K562 (cell line): Measurements from ENCODE around the gene ABI2. TPM values are rescaled to one million over a fixed set of nuclear protein-coding genes. Genes with fewer than 3 reads are reported as not detected.

Experiments
- ATAC-seq: fragments of 200-7000 bp; cut with Tn5 transposase; 3 replicates; pipeline ENCODE4 v1.9.1; 2020; ENCODE audit warnings: moderate library complexity
- BruUV-seq: library from RNA; stranded (reverse); fragments of 400-500 nt; replicated peaks from 2 replicates; lab custom pipeline; 2021; lab: Mats Ljungman, UMichigan
- CTCF ChIA-PET: fragments of 300-600 bp; formaldehyde crosslinking; extraction: SDS; loops from one replicate; lab custom pipeline; 2021; ENCODE audit warnings: low intra/inter-chr PET ratio; lab: Yijun Ruan, JAX
- POLR2A ChIA-PET: fragments of 300-600, 350-650 bp; sonication (Branson Sonifier 250); formaldehyde crosslinking; extraction: SDS; loops from one replicate; lab custom pipeline; 2021; ENCODE audit warnings: antibody characterized with exemption, inconsistent platforms; lab: Yijun Ruan, JAX
- DNase-seq, 4 experiments: peaks; one replicate each; pipeline versions ENCODE4 v3.0.0 to v3.0.0-alpha.2; 2011 to 2018; ENCODE audit warnings: low spot score in 3 of 4, mixed read lengths in 3 of 4; ENCODE audit errors: extremely low read depth in 1 of 4
- FAIRE-seq: peaks from 2 replicates; lab custom pipeline; 2011; peaks lifted over from hg19 to GRCh38; lab: Jason Lieb, UNC
- H2AFZ ChIP-seq: 2 replicates; pipeline ENCODE4 v1.6.0; 2011; ENCODE audit warnings: low read depth, low read length, control low read depth, inconsistent platforms
- H3K27ac ChIP-seq: fragments of 200-600 bp; 3 replicates; pipeline ENCODE4 v1.8.0; 2011; ENCODE audit warnings: low read depth, mild to moderate bottlenecking, control low read depth, inconsistent platforms, low read length, moderate library complexity, mixed read lengths; ENCODE audit errors: extremely low read depth
- H3K27me3 ChIP-seq, 2 experiments: fragments of 300-600 bp in 1 of 2; 2 replicates in 1 of 2; 3 replicates in 1 of 2; pipeline versions ENCODE4 v1.6.0 to v1.8.0; 2011; ENCODE audit warnings: inconsistent platforms in 2 of 2, low read length in 2 of 2, mild to moderate bottlenecking in 1 of 2, mixed read lengths in 1 of 2, moderate library complexity in 1 of 2; ENCODE audit not compliant: control insufficient read depth in 2 of 2, insufficient read depth in 2 of 2
- H3K36me3 ChIP-seq: fragments of 300-600 bp; 3 replicates; pipeline ENCODE4 v1.8.0; 2011; ENCODE audit warnings: mild to moderate bottlenecking, low read length, inconsistent platforms; ENCODE audit not compliant: control insufficient read depth, insufficient read depth
- H3K4me1 ChIP-seq, 2 experiments: fragments of 200-600 bp in 1 of 2; replicated peaks in 1 of 2; 2 replicates in 1 of 2; 3 replicates in 1 of 2; pipeline versions ENCODE4 v1.5.1 to v1.8.0; 2011; ENCODE audit warnings: inconsistent platforms in 2 of 2, low read length in 2 of 2, mild to moderate bottlenecking in 1 of 2, mixed read lengths in 1 of 2, moderate library complexity in 1 of 2; ENCODE audit not compliant: control insufficient read depth in 2 of 2, insufficient read depth in 2 of 2
- H3K4me2 ChIP-seq: 2 replicates; pipeline ENCODE4 v1.6.1; 2011; ENCODE audit warnings: low read length, control low read depth, inconsistent platforms, mixed read lengths; ENCODE audit not compliant: insufficient read depth
- H3K4me3 ChIP-seq: fragments of 200-600 bp; sonication (generic), shearing (Covaris generic); 2 replicates; pipeline ENCODE4 v1.5.1; 2016; ENCODE audit warnings: control low read depth, inconsistent platforms
- H3K79me2 ChIP-seq: fragments of 200-600 bp; 3 replicates; pipeline ENCODE4 v1.8.0; 2011; ENCODE audit warnings: low read length, inconsistent platforms; ENCODE audit not compliant: control insufficient read depth, insufficient read depth
- H3K9ac ChIP-seq, 2 experiments: 2 replicates each; pipeline versions ENCODE4 v1.6.0 to v1.6.1; 2011; ENCODE audit warnings: low read depth in 2 of 2, low read length in 2 of 2, control low read depth in 1 of 2, inconsistent platforms in 1 of 2, mild to moderate bottlenecking in 1 of 2, mixed read lengths in 1 of 2; ENCODE audit not compliant: insufficient read depth in 1 of 2
- H3K9me1 ChIP-seq: one replicate; pipeline ENCODE4 v1.6.0; 2011; ENCODE audit warnings: inconsistent platforms, mild to moderate bottlenecking, low read length, moderate library complexity; ENCODE audit not compliant: control insufficient read depth, insufficient read depth
- H3K9me3 ChIP-seq: replicated peaks from 2 replicates; pipeline ENCODE4 v1.5.1; 2011; ENCODE audit warnings: low read depth, low read length, inconsistent platforms; ENCODE audit not compliant: control insufficient read depth, insufficient read depth
- H4K20me1 ChIP-seq: replicated peaks from 2 replicates; pipeline ENCODE4 v1.6.1; 2011; ENCODE audit warnings: low read length, inconsistent platforms, mixed read lengths; ENCODE audit not compliant: control insufficient read depth, insufficient read depth
- BMI1 ChIP-seq: fragments of 150-350 bp; IDR thresholded peaks from 2 replicates; pipeline ENCODE4 v1.6.1; 2014; ENCODE audit warnings: low read length
- DIDO1 ChIP-seq: fragments of 450-650 bp; IDR thresholded peaks from 2 replicates; pipeline ENCODE4 v1.6.1; 2016; ENCODE audit warnings: low read depth, missing biosample characterization, missing genetic modification characterization
- FUS ChIP-seq: fragments of 200-400 bp; formaldehyde crosslinking; optimal IDR thresholded peaks from 2 replicates; pipeline ENCODE3; 2017; ENCODE audit warnings: low read depth, low read length
- LCOR ChIP-seq: sonication (generic); formaldehyde crosslinking; IDR thresholded peaks from 2 replicates; pipeline ENCODE4 v1.8.0; 2022; ENCODE audit warnings: mild to moderate bottlenecking, missing genetic modification reagents
- NFIX ChIP-seq: fragments of 250-450 bp; sonication (Bioruptor Pico); IDR thresholded peaks from 2 replicates; pipeline ENCODE4 v1.4.0; 2020; ENCODE audit warnings: low read depth, mild to moderate bottlenecking, moderate library complexity
- RFX5 ChIP-seq: IDR thresholded peaks from 2 replicates; pipeline ENCODE4 v1.6.1; 2011; ENCODE audit warnings: low read depth, mild to moderate bottlenecking, improper control_type of control experiment, low read length
- SRSF1 ChIP-seq: fragments of 200-400 bp; formaldehyde crosslinking; IDR thresholded peaks from 2 replicates; pipeline ENCODE4 v1.6.1; 2017; ENCODE audit warnings: mild to moderate bottlenecking, low read depth, low read length, moderate library complexity
- ZC3H4 ChIP-seq: sonication (generic); formaldehyde crosslinking; IDR thresholded peaks from 2 replicates; pipeline ENCODE4 v1.9.0; 2021; ENCODE audit warnings: missing genetic modification reagents, borderline replicate concordance
- ZFP1 ChIP-seq: fragments of 450-650 bp; formaldehyde crosslinking; IDR thresholded peaks from 2 replicates; pipeline ENCODE4 v1.4.0; 2020; ENCODE audit warnings: mild to moderate bottlenecking, mixed read lengths
- ZNF316 ChIP-seq: fragments of 450-650 bp; IDR thresholded peaks from 2 replicates; pipeline ENCODE4 v1.6.1; 2016
- WGBS: fragments of 100-300 bp; shearing (Covaris generic); methylation state at CpG from one replicate; pipeline ENCODE4 v1.1.6; 2016; ENCODE audit warnings: low coverage, mixed read lengths; ENCODE audit not compliant: insufficient coverage; ENCODE audit errors: missing lambda C conversion rate; 5-methylcytosine and 5-hydroxymethylcytosine counted together
- in situ Hi-C: fragments of 300-500 bp; cut with MboI; formaldehyde crosslinking; loops from 4 replicates; pipeline ENCODE4 v1.15.0; 2018; ENCODE audit warnings: inconsistent platforms, mixed read lengths
- intact Hi-C: fragments of 100-400 bp; cut with micrococcal nuclease; formaldehyde crosslinking; loops from 2 replicates; pipeline ENCODE4 v1.14.2; 2022
- polyA plus RNA-seq, 8 experiments: library from polyadenylated mRNA; depleted of rRNA in 4 of 8; stranded (reverse) in 5 of 8; unstranded in 3 of 8; fragments of >200 nt; fragmentation: Nextera tagmentation in 2 of 8; fragmentation: Illumina TruSeq in 1 of 8; extraction: Ambion mirVana in 2 of 8; extraction: Trizol in 1 of 8; gene quantifications; 2 replicates each; pipeline versions ENCODE4 v1.2.1 to v1.2.3, GENCODE V29; 2011 to 2014; ENCODE audit warnings: inconsistent platforms in 1 of 8, missing spikeins in 1 of 8
- total RNA-seq, 7 experiments: library from RNA; depleted of rRNA in 6 of 7; stranded (reverse); fragments of >200 nt in 6 of 7; fragmentation: Illumina TruSeq in 2 of 7; extraction: Trizol in 2 of 7; gene quantifications; 2 replicates each; pipeline versions ENCODE4 v1.2.1 to v1.2.3, GENCODE V29; 2011 to 2021; ENCODE audit warnings: low replicate concordance in 1 of 7
- TF ChIP-seq, protein P1 (sequence below): fragments of 150-350 bp; conservative IDR thresholded peaks from 2 replicates; pipeline ENCODE4 v1.6.1; 2014; ENCODE audit warnings: low read length

The ABI2 gene
- total and polyA plus RNA-seq, 9 of the 15 experiments (the other 6 are each of a cell fraction or from before 2014, with no cell fraction given): 5.3 to 24.3 (median 12.2) TPM

DNA sequence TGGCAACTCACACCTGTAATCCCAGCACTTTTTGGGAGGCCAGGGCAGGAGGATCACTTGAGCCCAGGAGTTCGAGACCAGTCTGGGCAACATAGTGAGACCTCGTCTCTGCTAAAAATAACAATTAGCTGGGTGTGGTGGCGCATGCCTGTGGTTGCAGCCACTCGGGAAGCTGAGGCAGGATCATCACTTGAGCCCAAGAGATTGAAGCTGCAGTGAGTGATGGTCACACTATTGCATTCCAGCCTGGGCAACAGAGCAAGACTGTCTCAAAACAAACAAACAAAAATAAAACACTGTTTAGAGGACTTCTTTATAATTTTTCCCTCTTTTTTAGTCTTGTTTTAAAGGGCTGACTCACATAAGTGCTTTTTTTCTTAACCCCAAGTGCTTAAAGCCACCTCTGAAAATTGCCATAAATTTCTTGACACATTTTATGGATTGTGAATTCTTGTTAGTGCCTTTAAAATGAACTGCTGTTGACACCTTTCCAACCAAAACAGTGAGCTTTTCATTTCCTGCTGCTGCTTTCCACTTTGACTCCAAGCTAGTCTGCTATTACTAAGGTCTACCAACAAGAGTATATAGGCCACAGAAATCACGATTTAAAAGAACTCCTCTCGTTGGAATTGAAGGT is 47.6 kb upstream of the ABI2 start:
- FAIRE-seq (no peak), DNase-seq (no peak), ATAC-seq (no peak)
- TF ChIP-seq ZC3H4 (CRISPR knock-in tag) (no peak), FUS (no peak), ZNF316 (no peak), RFX5 (no peak), NFIX (CRISPR knock-in tag) (no peak), BMI1 (no peak), DIDO1 (tag) (no peak), SRSF1 (no peak), ZFP1 (no peak), LCOR (CRISPR knock-in tag) (no peak)
- TF ChIP-seq, protein P1, sequence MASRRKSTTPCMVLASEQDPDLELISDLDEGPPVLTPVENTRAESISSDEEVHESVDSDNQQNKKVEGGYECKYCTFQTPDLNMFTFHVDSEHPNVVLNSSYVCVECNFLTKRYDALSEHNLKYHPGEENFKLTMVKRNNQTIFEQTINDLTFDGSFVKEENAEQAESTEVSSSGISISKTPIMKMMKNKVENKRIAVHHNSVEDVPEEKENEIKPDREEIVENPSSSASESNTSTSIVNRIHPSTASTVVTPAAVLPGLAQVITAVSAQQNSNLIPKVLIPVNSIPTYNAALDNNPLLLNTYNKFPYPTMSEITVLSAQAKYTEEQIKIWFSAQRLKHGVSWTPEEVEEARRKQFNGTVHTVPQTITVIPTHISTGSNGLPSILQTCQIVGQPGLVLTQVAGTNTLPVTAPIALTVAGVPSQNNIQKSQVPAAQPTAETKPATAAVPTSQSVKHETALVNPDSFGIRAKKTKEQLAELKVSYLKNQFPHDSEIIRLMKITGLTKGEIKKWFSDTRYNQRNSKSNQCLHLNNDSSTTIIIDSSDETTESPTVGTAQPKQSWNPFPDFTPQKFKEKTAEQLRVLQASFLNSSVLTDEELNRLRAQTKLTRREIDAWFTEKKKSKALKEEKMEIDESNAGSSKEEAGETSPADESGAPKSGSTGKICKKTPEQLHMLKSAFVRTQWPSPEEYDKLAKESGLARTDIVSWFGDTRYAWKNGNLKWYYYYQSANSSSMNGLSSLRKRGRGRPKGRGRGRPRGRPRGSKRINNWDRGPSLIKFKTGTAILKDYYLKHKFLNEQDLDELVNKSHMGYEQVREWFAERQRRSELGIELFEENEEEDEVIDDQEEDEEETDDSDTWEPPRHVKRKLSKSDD: no peak
- ChIA-PET CTCF (no interaction called here), POLR2A (no interaction called here)
- Histone ChIP-seq H3K9me1 (no peaks in the 10 kb centered on the region), H4K20me1 (no peaks in the 10 kb centered on the region), H3K4me3 (no peak overlapping the region), H3K27ac (no peak overlapping the region), H3K4me1 (no peaks in the 10 kb centered on the region), H3K36me3 (peaks cover 34% of the 10 kb centered on the region; the same call in 2 of the 3 replicates), H3K4me2 (no peak overlapping the region), H3K79me2 (no peaks in the 10 kb centered on the region), H3K9ac (no peak overlapping the region), H3K9me3 (no peaks in the 10 kb centered on the region), H2AFZ (no peak overlapping the region), H3K27me3 (no peaks in the 10 kb centered on the region)
- 86% methylated on average over 6 of the region's 6 CpGs for WGBS
- intact Hi-C loops: no loop called here
- BruUV-seq: no TSS peak
- in situ Hi-C loops: no loop called here
